NCI-H345 treated with DMSO at 0.1 percent for 48 hours (cell line): Measurements from ENCODE around the gene LCTL.

Experiments used
- DNase-seq: peaks from one replicate; lab custom pipeline; 2025; ENCODE audit not compliant: unreplicated experiment; lab: John Stamatoyannopoulos, UW

LCTL gene

GRCh38 chr15:66565141-66565641 is 607 bp downstream of the LCTL start:
- no peak for DNase-seq

GRCh38 chr15:66564136-66565041 is 1.4 kb downstream of the LCTL start:
- no peak for DNase-seq

GRCh38 chr15:66563566-66564110 is 2.2 kb downstream of the LCTL start:
- DNase-seq = no peak

- no peak for DNase-seq
Measured at GRCh38 chr15:66563126-66563525, 2.7 kb downstream of the LCTL start.

GRCh38 chr15:66560856-66561525 is 4.8 kb downstream of the LCTL start:
- DNase-seq = no peak

GRCh38 chr15:66558271-66558670 is 7.5 kb downstream of the LCTL start:
- DNase-seq = no peak

GRCh38 chr15:66555685-66556084 is 10.1 kb downstream of the LCTL start:
- no peak for DNase-seq

GRCh38 chr15:66545255-66545654 is 20.5 kb downstream of the LCTL start:
- DNase-seq = no peak

GRCh38 chr15:66542896-66543295 is 22.9 kb downstream of the LCTL start:
- no peak for DNase-seq

- no peak for DNase-seq
Measured at GRCh38 chr15:66535056-66535455, 30.7 kb downstream of the LCTL start.

- no peak for DNase-seq
Measured at GRCh38 chr15:66524838-66525237, 41.0 kb downstream of the LCTL start.

GRCh38 chr15:66523926-66524325 is 41.9 kb downstream of the LCTL start:
- no peak for DNase-seq

- DNase-seq = no peak
Measured at GRCh38 chr15:66515901-66516322, 49.9 kb downstream of the LCTL start.

GRCh38 chr15:66514586-66514985 is 51.2 kb downstream of the LCTL start:
- DNase-seq = no peak

GRCh38 chr15:66508293-66508883 is 57.4 kb downstream of the LCTL start:
- DNase-seq = no peak

GRCh38 chr15:66505818-66506217 is 60.0 kb downstream of the LCTL start:
- no peak for DNase-seq

GRCh38 chr15:66505430-66505811 is 60.4 kb downstream of the LCTL start:
- DNase-seq = no peak

GRCh38 chr15:66504563-66505429 is 61.0 kb downstream of the LCTL start, which contains the start of the genes RPL4 and ZWILCH:
TSS of gene RPL4 (minus strand) at chr15:66504855. CDS start at chr15:66504790, 65 bp downstream.
TSS of gene ZWILCH (plus strand) at chr15:66505326. CDS start at chr15:66505339, 13 bp downstream.
- peak; percentile 18 for DNase-seq

- DNase-seq = no peak
Measured at GRCh38 chr15:66503780-66504562, 61.8 kb downstream of the LCTL start.
